Endothelial cell of hepatic sinusoid (primary cell): ENCODE measurements around the gene PLEKHA6.

Experiments
- in situ Hi-C: cut with HindIII; loops from 2 replicates; pipeline ENCODE4 v1.10.0; 2017; ENCODE audit warnings: low sequenced_read_pairs

Gene PLEKHA6

GRCh38 chr1:204222006-204222763 is 137.5 kb downstream of the PLEKHA6 start:
- in situ Hi-C loops: no loop called here

GRCh38 chr1:204221271-204221670 is 138.5 kb downstream of the PLEKHA6 start:
- in situ Hi-C loops: no loop called here

GRCh38 chr1:204219971-204220616 is 139.6 kb downstream of the PLEKHA6 start:
- in situ Hi-C loops: loop anchor here (5.0 kb wide), 2 partner anchors 58 to 147 kb away; no protein-coding TSS in a partner anchor

- in situ Hi-C loops: loop anchor here (5.0 kb wide), 2 partner anchors 56 to 149 kb away; no protein-coding TSS in a partner anchor
Observed at GRCh38 chr1:204218552-204218951, 141.2 kb downstream of the PLEKHA6 start.

GRCh38 chr1:204217648-204218000 is 142.1 kb downstream of the PLEKHA6 start:
- in situ Hi-C loops: loop anchor here (5.0 kb wide), 2 partner anchors 55 to 150 kb away; no protein-coding TSS in a partner anchor

GRCh38 chr1:204216880-204217647 is 142.7 kb downstream of the PLEKHA6 start:
- in situ Hi-C loops: loop anchor here (5.0 kb wide), 2 partner anchors 55 to 150 kb away; no protein-coding TSS in a partner anchor

- in situ Hi-C loops: loop anchor here (5.0 kb wide), 2 partner anchors 54 to 151 kb away; no protein-coding TSS in a partner anchor
Observed at GRCh38 chr1:204216236-204216635, 143.5 kb downstream of the PLEKHA6 start.

GRCh38 chr1:204213668-204214662 is 145.8 kb downstream of the PLEKHA6 start, which contains the start of gene GOLT1A:
TSS of gene GOLT1A (minus strand) at chr1:204213988. CDS start at chr1:204213906, 82 bp downstream.
- in situ Hi-C loops: no loop called here

- in situ Hi-C loops: no loop called here
Observed at GRCh38 chr1:204212715-204213114, 147.0 kb downstream of the PLEKHA6 start.

GRCh38 chr1:204211046-204211445 is 148.7 kb downstream of the PLEKHA6 start:
- in situ Hi-C loops: no loop called here

- in situ Hi-C loops: no loop called here
Observed at GRCh38 chr1:204207136-204207616, 152.6 kb downstream of the PLEKHA6 start.

- in situ Hi-C loops: no loop called here
Observed at GRCh38 chr1:204206121-204206520, 153.6 kb downstream of the PLEKHA6 start.

- in situ Hi-C loops: no loop called here
Observed at GRCh38 chr1:204205486-204205885, 154.2 kb downstream of the PLEKHA6 start.

- in situ Hi-C loops: no loop called here
Observed at GRCh38 chr1:204204944-204205343, 154.8 kb downstream of the PLEKHA6 start.

GRCh38 chr1:204203206-204203767 is 156.4 kb downstream of the PLEKHA6 start:
- in situ Hi-C loops: no loop called here

GRCh38 chr1:204202481-204202880 is 157.2 kb downstream of the PLEKHA6 start:
- in situ Hi-C loops: no loop called here

- in situ Hi-C loops: no loop called here
Observed at GRCh38 chr1:204201348-204202040, 158.2 kb downstream of the PLEKHA6 start.

GRCh38 chr1:204199579-204199978 is 160.2 kb downstream of the PLEKHA6 start:
- in situ Hi-C loops: no loop called here
